Suprapubic skin (tissue), 3 donors: Measurements from ENCODE around the gene RTL5.

Experiments
- CTCF ChIP-seq, 2 donors: fragments of 200-600 bp in 1 of 2; fragments of 450-650 bp in 1 of 2; sonication (generic) in 1 of 2; IDR thresholded peaks; one replicate each; pipeline ENCODE4 v1.5.1; 2016 to 2019; ENCODE audit warnings: antibody characterized with exemption in 2 of 2, mild to moderate bottlenecking in 1 of 2, moderate library complexity in 1 of 2
- EP300 ChIP-seq: sonication (generic); formaldehyde crosslinking; IDR thresholded peaks from one replicate; pipeline ENCODE4 v1.6.1; 2017; ENCODE audit warnings: antibody characterized with exemption
- POLR2A ChIP-seq, 2 donors: fragments of 450-650 bp; IDR thresholded peaks; one replicate each; pipeline ENCODE4 v1.6.1; 2017; ENCODE audit warnings: antibody characterized with exemption in 2 of 2, mild to moderate bottlenecking in 2 of 2, moderate library complexity in 2 of 2

DNA sequence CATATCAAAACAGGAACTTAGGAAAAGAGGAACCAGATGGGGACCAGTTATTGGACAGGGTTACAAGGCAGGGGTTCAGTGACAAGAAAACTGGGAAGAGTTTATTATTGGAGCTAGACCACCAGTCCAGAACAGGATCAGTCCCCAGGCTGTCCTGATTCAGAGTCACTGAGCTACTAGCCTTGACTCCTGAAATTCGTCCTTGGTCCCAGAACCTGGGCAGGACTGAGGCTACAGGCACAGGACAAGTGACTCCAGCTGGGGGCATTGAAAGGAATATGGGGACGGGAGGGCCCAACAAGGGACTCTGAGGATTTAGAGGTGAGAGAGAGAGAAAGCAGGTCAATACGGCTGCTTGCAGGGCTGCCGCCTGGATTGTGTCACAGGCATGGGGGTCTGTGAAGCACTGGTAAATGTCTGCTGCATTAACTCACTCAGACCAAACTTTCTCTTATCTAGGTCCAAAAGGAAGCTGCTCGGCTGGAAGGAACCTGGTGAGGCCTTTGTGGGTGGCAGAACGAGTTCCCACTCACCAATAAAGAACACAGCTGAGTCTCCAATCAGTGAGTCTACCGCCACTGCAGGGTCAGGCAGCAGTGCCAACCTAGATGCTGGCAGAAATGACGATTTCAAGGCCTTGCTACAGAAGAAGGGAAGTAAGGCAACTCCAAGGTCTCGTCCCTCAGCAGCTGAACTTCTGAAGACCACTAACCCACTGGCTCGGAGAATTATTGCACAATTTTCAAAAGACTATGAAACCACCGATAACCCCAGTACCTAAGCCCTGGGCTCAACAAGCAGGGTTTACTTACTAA is 11.3 kb upstream of the RTL5 start:
- TF ChIP-seq CTCF (IDR thresholded peaks at IDR 0.05) (no peak), POLR2A (IDR thresholded peaks at IDR 0.05) (no peak), EP300 (no peak)
